SH-SY5Y (cell line): ENCODE measurements around the gene HNF1A.

Source experiments
- GATA2 ChIP-seq: IDR thresholded peaks from 2 replicates; pipeline ENCODE4 v1.6.1; 2011; ENCODE audit warnings: mild to moderate bottlenecking, low read depth, low read length
- GATA3 ChIP-seq: IDR thresholded peaks from 2 replicates; pipeline ENCODE4 v1.6.1; 2011; ENCODE audit warnings: low read depth, mild to moderate bottlenecking, low read length, moderate library complexity

GRCh38 chr12:121003650-121004049 is 25.3 kb downstream of the HNF1A start:
- TF ChIP-seq GATA2 (no peak), GATA3 (no peak)
